GM19025 (cell line): ENCODE results near the gene NOP14.
"Not testable (repeated sequence)": the region's sequence is repeated elsewhere in the genome, so short reads cannot be mapped to it uniquely, and the experiment has no call there.

Source experiments
- ATAC-seq: cut with Tn5 transposase; IDR thresholded peaks from one replicate; pipeline ENCODE4 v1.9.1; 2021; ENCODE audit warnings: mild to moderate bottlenecking, low read depth, moderate library complexity; ENCODE audit not compliant: unreplicated experiment

NOP14 gene

DNA sequence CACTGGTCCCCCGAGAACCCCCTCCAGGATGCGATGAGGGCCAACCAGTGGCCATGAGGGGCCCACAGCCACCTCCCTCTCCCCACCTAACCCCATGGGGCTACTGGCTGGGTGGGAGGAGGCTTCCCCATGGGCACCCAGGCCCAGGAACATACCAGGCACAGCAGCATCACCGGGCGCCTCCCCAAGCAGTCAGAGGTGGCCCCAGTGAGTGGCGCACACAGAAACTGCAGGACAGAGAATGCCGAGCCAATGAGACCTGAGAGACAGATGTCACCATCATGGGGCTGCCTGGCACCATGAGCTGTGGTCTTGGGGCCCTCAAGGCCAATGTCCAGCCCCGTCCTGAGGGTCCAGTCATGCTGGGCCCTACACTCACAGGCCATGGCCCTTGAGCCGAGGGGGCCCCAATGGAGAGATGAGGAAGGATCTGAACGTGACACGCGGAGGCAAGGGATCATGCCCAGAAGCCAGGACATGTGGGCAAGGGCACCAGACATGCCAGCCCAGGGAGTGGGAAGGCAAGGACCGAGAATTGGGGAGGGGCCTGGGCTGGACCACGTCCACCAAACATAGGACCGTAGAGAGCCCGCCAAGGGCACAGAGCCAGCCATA lies 30.1 kb downstream of the NOP14 start:
- ATAC-seq = no peak

DNA sequence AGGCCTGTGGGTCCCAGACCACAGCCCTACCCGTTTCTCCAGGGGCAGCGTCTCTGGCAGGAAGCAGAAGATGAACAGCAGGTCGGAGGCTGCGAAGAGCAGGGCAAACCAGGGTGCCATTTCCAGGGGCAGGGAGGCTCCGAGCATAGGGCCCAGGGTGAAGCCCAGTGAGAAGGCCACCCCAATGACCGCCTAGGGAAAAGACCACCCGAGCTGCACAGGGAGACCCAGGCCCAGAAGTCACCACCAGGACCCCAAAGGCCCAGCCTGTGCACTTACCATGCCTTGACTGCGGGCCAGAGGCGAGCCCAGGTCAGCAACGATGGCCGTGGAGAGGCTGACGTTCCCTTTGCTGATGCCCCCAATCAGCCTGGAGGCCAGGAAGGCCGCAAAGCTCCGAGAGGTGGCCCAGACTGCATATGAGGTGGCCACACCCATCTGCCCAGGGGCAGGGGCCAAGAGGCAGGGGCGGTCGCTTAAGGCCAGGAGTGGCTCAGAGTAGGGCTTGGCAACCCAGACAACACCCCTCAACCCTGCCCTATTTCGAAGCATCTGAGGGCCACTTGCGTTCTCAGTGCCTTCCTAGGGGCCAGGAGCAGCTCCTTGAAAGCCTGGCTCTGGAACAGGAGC lies 30.8 kb downstream of the NOP14 start:
- no peak for ATAC-seq

DNA sequence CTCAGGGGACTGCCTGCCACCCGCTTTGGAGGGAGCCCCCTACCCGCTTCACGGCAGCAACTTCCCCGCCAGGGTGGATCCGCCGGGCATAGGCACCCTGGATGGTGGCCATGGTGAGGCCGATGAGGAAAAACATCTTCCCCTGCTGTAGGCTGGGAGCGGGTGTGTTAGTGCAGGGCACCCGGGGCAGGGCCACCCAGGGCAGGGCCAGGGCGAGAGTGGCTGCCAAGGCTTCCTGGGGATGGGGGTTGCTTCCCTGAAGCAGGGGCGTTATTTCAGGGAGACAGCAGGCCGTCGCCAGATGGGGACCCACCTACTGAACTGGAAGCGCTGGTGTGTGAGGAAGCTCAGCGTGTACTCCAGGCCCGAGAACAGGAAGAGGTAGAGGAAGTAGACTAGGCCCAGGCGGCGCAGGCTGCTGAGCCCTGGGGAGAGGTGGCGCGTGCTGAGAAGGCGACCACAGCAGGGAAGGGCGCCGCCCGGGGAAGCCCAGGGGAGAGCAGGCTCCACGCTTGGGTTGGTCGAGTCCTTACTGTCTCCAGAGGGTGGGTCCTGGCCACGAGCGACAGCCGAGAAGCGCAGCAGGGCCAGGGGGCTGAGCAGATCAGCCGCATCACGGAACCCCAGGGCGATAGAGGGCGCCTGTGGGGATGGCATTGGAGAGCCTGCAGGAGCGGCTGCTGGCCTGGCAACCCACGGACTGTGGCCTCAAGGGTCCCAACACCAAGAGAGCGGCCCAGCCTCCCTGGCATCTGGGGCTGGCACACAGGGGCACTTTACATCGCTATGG lies 31.5 kb downstream of the NOP14 start:
- peak; percentile 27 for ATAC-seq

DNA sequence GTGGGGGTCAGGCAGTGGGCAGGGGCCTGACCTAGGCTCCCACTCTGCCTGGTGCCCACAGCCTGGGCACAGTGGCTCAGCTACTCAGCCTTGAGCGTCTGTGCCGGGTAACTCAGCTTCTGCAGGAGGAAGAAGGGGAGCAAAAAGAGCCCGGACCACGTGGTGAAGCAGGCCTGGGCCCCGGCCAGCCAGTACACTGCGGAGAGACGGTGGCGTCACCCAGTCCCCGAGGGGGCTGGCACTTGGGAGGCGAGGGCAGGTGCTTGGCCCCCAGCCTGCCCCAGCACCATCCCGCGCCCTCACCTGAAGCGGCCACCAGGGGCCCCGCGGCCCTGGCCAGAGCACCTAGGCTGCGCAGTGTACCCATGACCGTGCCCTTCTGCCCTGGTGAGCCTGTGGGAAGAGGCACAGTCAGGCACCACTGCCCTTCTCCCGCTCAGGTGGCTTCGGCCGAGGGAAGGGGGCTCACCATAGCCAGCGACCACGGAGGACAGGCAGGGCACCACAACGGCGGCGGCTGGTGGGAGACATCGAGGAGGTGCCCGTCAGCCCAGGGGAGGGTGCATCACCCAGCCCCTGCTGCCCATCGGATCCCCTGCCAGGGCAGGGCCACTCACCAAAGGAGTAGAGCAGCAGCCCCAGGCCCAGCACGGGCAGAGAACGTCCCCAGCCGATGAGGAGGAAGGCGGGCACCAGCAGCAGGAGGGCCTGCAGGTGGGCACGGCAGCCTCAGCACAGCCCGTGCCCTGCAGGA lies 32.3 kb downstream of the NOP14 start:
- ATAC-seq = no peak

DNA sequence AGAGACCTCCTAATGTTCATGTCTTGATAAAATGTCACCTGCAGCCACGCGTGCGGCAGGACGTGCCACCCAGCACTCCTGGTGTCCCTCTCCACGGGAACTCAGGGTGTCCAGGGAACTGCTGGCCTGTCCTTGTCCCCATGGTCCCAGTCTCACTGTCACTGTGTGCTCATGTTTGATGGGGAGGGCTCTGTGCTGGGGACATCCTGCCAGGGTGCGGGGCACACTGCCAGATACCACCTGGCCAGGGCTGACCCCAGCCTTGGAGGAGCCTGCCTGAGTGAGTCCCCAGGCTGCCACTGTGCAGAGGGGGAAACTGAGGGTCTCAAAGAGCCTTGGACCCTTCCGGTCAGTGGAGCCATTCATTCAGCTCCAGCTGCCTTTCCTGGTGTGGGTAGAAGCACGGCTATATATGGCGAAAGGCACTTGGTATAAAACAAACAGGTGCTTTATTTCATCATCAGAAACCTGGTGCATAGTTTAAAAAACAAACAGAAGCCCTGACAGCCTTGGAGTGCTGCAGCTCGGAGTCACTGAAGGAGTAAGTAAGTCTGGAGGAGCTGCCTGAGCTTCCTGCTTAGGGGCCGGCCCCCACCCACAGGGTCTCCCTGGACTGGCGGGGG lies 33.0 kb downstream of the NOP14 start:
- ATAC-seq = no peak

DNA sequence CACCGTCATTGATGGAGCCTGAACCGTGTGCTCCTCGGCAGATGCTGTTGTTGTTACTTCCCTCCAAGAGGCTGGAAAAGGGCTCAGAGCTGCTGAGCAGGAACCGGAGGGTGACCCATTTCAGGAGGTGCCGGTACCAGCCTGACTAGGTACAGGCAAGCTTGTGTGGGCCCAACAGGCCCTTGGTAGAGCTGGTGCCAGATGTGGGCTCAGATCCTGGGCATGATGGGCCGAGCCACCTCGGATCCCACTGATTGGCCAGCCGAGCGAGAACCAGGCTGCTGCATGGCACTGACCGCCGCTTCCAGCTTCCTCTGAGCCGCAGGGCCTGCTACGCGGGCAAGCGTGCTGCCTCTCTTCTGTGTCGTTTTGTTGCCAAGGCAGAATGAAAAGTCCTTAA lies 33.7 kb downstream of the NOP14 start:
- ATAC-seq = no peak

DNA sequence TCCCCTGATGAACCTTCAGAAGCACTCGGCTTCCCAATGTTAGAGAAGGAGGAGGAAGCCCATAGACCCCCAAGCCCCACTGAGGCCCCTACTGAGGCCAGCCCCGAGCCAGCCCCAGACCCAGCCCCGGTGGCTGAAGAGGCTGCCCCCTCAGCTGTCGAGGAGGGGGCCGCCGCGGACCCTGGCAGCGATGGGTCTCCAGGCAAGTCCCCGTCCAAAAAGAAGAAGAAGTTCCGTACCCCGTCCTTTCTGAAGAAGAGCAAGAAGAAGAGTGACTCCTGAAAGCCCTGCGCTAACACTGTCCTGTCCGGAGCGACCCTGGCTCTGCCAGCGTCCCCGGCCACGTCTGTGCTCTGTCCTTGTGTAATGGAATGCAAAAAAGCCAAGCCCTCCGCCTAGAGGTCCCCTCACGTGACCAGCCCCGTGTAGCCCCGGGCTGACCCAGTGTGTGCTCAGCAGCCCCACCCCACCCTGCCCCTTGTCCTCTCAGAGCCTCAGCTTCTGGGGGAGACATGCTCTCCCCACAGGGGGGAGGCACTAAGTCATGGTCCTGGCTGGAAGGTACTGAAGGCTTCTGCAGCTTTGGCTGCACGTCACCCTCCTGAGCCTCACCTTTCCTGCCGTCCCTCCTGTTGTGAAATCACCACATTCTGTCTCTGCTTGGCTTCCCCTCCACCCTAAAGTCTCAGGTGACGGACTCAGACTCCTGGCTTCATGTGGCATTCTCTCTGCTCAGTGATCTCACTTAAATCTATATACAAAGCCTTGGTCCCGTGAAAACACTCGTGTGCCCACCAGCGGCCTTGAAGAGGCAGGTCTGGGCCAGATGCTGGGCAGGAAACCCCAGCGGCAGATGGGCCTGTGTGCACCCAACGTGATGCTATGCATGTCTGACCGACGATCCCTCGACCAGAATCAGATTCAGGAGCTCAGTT lies 34.7 kb downstream of the NOP14 start:
- ATAC-seq = no peak

DNA sequence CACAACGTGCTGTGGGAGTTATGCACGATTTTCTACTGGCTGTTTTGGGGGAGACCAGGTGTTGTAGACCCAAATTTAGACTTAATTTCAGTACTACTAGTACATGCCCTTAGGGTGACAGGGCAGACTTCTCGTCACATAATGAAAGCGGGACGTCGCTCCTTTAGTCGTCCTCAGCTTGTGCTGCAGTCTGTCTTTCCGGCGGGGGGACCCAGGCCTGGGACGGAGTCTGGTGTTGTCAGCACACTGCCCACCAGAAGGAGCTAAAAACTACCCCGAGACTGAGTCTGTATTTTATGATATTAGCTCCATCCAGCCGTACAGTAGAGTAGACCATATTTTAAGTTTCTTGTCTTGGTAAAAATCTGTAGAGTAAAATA lies 35.5 kb downstream of the NOP14 start:
- ATAC-seq = no peak

DNA sequence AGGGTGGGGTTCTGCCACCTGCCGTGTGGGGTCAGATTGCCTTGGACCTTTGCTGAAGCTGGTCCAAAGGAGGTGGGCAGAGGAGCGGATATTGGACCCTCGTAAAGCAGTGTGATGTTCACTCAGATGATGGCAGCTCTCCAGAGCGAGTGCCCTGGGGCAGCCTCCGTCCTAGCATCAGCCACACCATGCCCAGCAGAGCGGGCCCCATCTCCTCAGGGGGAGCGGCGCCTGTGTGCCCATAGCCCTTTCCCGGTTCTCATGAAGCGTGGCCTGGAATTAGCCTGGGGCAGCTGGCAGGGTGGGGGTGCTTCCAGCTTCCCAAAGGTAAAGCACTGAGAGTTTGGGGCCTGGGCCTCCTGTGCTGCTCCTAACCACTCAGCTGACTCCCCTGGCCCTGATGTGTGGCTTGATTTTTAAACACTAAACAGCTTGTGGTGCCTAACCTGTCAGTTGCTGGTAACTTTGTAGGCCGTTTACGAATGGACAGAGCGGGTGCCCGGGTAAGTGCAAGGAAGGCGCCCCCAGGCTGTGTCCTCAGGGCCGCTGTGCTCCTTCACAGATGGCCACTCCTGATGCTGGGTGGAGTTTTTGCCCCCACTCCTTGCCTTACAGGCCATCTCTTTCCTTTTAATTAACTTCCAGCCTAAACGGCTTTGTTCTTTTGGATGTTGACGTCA lies 36.0 kb downstream of the NOP14 start:
- ATAC-seq = no peak

DNA sequence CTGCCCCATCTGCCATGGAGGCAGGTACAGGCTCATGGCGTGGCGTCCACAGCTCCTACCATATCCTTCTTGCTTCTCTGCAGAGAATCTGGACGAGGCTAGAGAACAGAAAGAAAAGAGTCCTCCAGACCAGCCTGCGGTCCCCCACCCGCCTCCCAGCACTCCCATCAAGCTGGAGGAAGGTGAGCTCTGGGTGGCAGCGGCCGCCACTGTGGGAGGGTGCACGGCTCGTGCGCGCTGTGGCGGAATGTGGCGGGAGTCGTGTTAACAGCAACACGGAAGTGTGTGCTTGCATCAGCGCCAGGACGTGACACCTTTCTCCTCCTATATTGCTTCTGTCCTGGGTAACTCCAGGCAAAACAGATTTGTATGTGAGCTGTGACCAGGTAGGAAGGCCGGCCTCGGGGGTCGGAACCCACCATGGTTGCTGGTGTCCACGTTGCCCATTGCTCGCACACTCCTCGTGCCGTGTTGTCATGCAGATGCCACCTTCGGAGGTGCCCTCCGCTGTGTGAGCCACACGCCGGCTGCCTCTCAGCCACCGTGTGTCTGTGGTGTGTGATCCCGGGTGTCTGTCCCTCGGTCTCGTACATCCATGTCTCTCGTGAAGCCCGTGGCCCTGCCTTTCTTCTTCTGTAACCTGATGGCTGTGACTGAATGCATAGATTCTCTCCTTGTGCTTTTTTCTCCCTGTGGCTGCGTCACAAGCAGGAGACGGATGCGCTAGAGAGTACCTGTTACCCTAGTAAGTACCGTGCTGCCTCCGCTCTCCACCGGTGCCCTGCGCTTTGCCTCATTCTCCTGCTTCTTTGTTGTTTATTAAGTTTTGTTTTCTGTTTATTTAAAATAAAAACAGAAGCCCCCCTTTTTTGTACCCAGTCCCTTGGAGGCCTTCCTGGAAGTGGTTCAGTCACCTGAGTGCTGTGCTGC lies 37.0 kb downstream of the NOP14 start:
- ATAC-seq = no peak

DNA sequence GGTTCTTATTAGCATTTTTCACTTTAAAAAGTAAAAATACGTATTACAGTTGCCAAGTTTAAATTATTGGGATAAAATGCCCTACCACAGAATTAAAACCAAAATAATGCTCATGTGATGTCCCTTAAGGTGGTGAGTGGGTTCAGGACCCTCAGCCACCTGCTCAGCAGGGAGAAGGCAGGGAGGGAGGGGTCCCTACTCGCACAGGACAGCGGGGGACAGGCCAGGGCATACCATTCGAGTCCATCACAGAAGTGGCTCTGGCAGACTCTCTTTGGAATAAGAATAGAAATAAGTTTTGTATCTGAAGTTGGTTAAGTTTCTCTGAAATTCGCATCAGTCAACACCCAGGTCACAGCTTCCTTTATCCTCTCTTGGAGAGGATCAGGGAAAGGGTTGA lies 37.7 kb downstream of the NOP14 start:
- no peak for ATAC-seq

DNA sequence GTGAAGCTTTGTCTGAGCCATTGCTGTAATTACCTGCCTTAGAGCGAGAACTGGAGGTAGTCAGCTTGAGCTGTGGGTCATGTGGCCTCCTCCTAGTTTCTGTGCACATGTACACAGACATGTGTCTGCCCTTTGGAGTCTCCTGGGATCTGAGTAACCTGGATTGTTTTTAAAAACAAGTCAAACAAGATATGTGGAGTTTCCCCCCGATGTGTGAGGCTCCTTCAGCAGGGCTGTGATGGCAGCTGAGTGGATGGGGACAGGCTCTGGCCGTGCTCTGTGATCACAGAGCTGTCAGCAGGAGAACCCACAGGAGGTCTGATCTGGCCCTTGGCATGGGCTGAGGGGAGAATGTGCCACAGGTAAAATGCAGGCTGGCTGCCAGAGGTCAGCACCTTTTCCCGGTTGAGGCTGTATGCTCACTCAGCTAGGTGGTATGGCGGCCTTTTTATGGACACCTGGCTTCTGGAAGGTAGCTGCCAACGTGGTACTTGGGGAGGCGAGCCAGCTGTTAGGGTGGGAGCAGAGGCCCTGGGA lies 38.4 kb downstream of the NOP14 start:
- no peak for ATAC-seq

DNA sequence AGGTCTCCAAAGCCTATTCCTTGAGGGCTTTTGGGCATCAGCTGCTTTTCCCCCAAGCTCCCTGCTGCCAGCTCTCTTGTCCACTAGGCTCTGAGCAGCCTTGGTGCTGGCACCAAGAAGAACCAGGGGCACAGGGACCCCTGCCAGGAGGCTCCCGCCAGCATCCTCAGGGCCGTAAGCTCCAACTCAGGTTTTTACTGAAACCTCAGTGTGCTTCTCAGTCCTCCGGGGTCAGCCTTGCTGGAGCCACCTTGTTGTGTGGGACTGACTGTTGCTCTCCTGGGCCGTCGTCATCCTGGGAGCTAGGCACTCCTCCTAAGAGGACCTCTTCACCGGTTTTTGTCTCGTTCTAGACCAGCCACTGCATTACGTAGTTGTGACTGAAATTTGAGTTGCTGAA lies 38.9 kb downstream of the NOP14 start:
- ATAC-seq = no peak

DNA sequence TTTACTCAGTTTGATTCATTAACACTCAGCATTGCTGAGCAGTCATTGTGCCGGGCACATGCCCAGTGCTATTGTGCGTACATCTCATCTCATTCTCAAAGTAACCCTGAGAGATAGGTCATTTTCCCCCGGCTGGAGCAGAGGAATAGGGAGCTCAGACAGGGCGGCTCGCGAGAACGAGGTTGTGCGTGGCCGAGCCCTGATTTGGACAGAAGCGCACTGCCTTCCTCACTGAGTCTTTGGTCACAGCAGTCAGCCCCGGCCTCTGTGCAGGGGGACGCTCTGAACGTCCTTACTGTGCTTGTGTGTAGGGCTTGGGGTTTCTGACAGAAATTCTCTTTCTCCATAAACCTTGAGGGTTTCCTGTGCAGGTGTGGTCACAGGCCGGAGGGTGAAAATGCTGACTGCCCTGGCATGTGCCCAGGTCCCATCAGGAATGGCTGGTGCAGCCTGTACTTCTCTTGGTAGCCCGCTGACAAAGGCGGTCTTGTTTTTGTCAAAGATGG lies 39.5 kb downstream of the NOP14 start:
- ATAC-seq = no peak

DNA sequence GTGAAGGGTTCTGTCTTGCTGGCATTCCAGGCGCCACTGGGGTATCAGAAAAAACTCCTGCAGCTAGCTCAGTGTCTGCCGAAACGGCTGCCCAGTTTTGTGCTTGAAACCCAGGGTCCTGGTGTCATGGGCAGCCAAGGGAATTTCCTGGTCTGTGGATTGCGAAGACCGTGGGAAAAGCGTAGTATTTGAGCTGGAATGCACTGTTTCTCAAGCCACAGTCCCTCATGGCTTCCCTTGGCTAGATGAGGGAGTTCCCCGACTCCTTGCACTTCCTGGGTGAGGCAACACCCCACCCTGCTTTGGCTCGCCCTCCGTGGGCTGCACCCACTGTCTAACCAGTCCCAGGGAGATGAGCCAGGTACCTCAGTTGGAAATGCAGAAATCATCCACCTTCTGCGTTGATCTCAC lies 40.1 kb downstream of the NOP14 start:
- ATAC-seq = no peak

DNA sequence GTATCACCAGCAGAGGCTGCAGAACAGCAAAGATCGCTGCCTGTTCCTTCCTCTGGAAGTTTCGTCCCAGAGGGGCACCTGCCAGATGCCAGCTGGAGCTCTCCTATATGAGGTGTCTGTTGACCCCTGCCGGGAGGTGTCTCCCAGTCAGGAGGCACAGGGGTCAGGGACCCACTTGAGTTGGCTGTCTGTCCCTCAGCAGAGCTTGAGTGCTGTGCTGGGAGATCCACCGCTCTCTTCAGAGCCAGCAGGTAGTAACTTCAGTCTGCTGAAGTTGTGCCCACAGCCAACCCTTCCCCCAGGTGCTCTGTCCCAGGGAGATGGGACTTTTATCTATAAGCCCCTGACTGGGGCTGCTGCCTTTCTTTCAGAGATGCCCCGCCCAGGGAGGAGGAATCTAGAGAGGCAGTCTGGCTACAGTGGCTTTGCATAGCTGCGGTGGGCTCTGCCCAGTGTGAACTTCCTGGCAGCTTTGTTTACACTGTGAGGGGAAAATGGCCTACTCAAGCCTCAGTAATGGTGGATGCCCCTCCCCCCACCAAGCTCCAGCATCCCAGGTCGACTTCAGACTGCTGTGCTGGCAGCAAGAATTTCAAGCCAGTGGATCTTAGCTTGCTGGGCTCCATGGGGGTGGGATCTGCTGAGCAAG lies 40.6 kb downstream of the NOP14 start:
- not testable (repeated sequence) for ATAC-seq

DNA sequence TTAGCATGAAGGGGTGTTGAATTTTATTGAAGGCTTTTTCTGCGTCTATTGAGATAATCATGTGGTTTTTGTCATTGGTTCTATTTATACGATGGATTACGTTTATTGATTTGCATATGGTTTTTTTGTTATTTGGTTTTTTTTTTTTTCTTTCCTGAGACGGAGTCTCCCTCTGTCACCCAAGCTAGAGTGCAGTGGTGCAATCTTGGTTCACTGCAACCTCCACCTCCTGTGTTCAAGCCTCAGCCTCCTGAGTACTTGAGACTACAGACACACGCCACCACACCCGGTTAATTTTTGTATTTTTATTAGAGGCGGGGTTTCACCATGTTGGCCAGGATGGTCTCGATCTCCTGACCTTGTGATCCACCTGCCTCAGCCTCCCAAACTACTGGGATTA lies 44.5 kb downstream of the NOP14 start:
- not testable (repeated sequence) for ATAC-seq
